Activated CD4-positive, alpha-beta T cell treated with anti-CD3 and anti-CD28 coated beads, Interleukin-2, amount 50 U/mL, for 16 hours (primary cell): ENCODE measurements around the gene MAGI2.
A peak's percentile ranks its signal among the peaks of the same experiment; 100 is the strongest.

Experiments
- DNase-seq: peaks from one replicate; pipeline ENCODE4 v3.0.0-alpha.2; 2020

MAGI2 gene

GRCh38 chr7:79240413-79240812, 213.1 kb downstream of the MAGI2 start:
- DNase-seq: no peak

- no peak for DNase-seq
Observed at GRCh38 chr7:79236352-79237028, 217.0 kb downstream of the MAGI2 start.

- DNase-seq: no peak
Observed at GRCh38 chr7:79227044-79227443, 226.4 kb downstream of the MAGI2 start.

- DNase-seq: no peak
Observed at GRCh38 chr7:79221211-79221610, 232.3 kb downstream of the MAGI2 start.

- no peak for DNase-seq
Observed at GRCh38 chr7:79217976-79218626, 235.4 kb downstream of the MAGI2 start.

- DNase-seq: no peak
Observed at GRCh38 chr7:79217468-79217867, 236.0 kb downstream of the MAGI2 start.

- no peak for DNase-seq
Observed at GRCh38 chr7:79216236-79216635, 237.2 kb downstream of the MAGI2 start.

GRCh38 chr7:79212334-79212733, 241.1 kb downstream of the MAGI2 start:
- no peak for DNase-seq

GRCh38 chr7:79211724-79212123, 241.7 kb downstream of the MAGI2 start:
- DNase-seq: no peak

- DNase-seq: no peak
Observed at GRCh38 chr7:79199961-79200360, 253.5 kb downstream of the MAGI2 start.

GRCh38 chr7:79199266-79199665, 254.2 kb downstream of the MAGI2 start:
- DNase-seq: no peak

GRCh38 chr7:79185605-79186004, 267.9 kb downstream of the MAGI2 start:
- no peak for DNase-seq

- DNase-seq: no peak
Observed at GRCh38 chr7:79182283-79182682, 271.2 kb downstream of the MAGI2 start.

GRCh38 chr7:79180533-79180932, 272.9 kb downstream of the MAGI2 start:
- no peak for DNase-seq

GRCh38 chr7:79176859-79177477, 276.5 kb downstream of the MAGI2 start:
- DNase-seq: peak; percentile 6

- DNase-seq: no peak
Observed at GRCh38 chr7:79175374-79175773, 278.1 kb downstream of the MAGI2 start.

GRCh38 chr7:79165225-79165624, 288.2 kb downstream of the MAGI2 start:
- DNase-seq: no peak

GRCh38 chr7:79159040-79159664, 294.3 kb downstream of the MAGI2 start:
- DNase-seq: no peak

GRCh38 chr7:79157281-79157680, 296.2 kb downstream of the MAGI2 start:
- DNase-seq: no peak

GRCh38 chr7:79149831-79150230, 303.6 kb downstream of the MAGI2 start:
- no peak for DNase-seq

- no peak for DNase-seq
Observed at GRCh38 chr7:79142706-79143105, 310.8 kb downstream of the MAGI2 start.

- DNase-seq: no peak
Observed at GRCh38 chr7:79141252-79141651, 312.2 kb downstream of the MAGI2 start.

GRCh38 chr7:79137942-79138341, 315.5 kb downstream of the MAGI2 start:
- DNase-seq: no peak
